Spleen (tissue), 7 donors: ENCODE data around the gene MED12L.

Experiments used
- CTCF ChIP-seq, 11 experiments: fragments of 200-600 bp in 7 of 11; fragments of 450-650 bp in 4 of 11; sonication (generic) in 4 of 11; IDR thresholded peaks in 8 of 11; conservative IDR thresholded peaks in 3 of 11; 1 replicate in 7 of 11; 2 replicates in 4 of 11; pipeline versions ENCODE4 v1.4.0 to v1.8.0; 2016 to 2021; ENCODE audit warnings: antibody characterized with exemption in 11 of 11, inconsistent platforms in 4 of 11, mild to moderate bottlenecking in 1 of 11
- POLR2AphosphoS5 ChIP-seq, 3 donors: sonication (generic); formaldehyde crosslinking; IDR thresholded peaks; one replicate each; pipeline ENCODE4 v1.5.1; 2017; ENCODE audit warnings: antibody characterized with exemption in 3 of 3
- donor health status: DM: no; HTN: no; CAD: no; lungs with moderate emphysema.
- donor health status: DM: no; HTN: no; CAD: no.
- donor health status: DM: no; HTN: no; CAD: no.

- no peak for TF ChIP-seq POLR2AphosphoS5 (IDR thresholded peaks at IDR 0.05)
- no peak for TF ChIP-seq CTCF (IDR thresholded peaks at IDR 0.05 in 8 of 11, conservative IDR thresholded peaks at IDR 0.05 in 3 of 11)
Measured at GRCh38 chr3:151331696-151332095, 246.2 kb downstream of the MED12L start.
